Measurements from ENCODE around the gene DDX25. TPM values are rescaled to one million over a fixed set of nuclear protein-coding genes. Genes with fewer than 3 reads are reported as not detected.
"Not testable (repeated sequence)": the region's sequence is repeated elsewhere in the genome, so short reads cannot be mapped to it uniquely, and the experiment has no call there.

Gene DDX25
- total RNA-seq, 1 donor from 2014 or later = 2.2 TPM

- peak; percentile 37 for ATAC-seq
- intact Hi-C loops (cut with DNase I) = no loop called here
- no peak for DNase-seq (ENCODE audit: low spot score)
Observed at GRCh38 chr11:125902277-125902926, 1.9 kb upstream of the DDX25 start.

DNA sequence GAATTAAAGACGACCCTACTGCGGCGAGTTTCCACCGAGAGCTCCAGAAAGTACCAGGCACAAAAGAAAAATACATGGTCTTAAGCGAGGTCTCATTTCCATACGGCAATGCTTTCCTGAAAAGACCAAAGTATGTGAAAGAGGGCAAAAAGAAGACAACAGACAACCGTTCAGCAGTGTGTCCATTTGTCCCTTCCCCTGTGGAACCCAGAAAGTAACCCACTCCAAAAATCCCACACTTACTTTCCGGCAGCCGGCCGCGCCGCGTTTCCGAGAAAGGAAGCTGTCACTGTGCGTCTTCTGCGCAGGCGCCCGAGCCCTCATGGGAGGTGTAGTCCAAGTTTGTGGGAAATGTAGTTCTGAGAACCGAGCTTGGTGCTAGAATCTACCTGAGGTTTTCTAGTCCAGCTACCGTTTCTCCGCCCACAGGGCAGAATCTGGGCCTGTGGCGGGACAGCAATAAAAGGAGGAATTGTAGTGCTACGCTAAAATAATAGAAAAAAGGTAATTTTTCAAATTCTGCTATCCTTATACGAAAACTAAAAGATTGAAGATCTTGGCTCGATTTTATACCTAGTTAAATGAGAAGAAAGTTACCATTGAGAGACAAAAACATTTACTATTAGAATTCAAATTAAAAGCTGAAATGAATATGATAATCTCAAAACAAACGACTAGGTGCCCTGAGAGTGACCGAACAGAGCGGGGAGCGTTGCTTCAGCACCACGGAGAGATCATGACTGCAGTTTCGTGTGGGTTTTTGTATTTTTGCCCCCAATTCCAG is 1.2 kb upstream of the DDX25 start, which contains the start of gene PUS3:
TSS of gene PUS3 (minus strand) at position 280 of the 784 bp plus-strand sequence. CDS start 6,922 bp downstream, outside the sequence.
- ATAC-seq = peak; percentile 98
- peak; percentile 92 for DNase-seq (ENCODE audit: low spot score)
- intact Hi-C loops (cut with DNase I) = no loop called here

DNA sequence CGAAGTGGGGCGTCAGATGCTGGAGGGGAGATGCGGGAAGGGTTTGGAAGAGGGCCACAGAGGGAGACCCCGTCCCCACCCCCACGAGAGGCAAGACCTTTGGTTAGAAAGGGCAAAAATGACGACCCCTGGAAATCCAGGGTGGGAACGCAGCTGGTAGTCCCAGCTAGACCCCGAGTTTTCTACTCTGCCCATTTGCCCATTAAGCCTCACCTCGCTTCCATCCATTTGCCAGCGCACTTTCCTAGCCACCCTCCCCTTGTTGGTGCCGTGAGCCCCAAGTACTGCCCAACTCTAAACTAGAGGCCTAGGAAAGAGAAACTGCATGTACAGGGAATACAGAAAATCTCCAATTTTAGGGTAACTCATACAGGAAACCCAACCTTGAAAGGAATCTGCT is 370 bp downstream of the DDX25 start:
- DNase-seq (ENCODE audit: low spot score) = no peak
- ATAC-seq = no peak
- intact Hi-C loops (cut with DNase I) = no loop called here

- ATAC-seq (no peak), DNase-seq (ENCODE audit: low spot score) (no peak)
- intact Hi-C loops (cut with DNase I) = no loop called here
Observed at GRCh38 chr11:125910226-125910849, 6.0 kb downstream of the DDX25 start.

DNA sequence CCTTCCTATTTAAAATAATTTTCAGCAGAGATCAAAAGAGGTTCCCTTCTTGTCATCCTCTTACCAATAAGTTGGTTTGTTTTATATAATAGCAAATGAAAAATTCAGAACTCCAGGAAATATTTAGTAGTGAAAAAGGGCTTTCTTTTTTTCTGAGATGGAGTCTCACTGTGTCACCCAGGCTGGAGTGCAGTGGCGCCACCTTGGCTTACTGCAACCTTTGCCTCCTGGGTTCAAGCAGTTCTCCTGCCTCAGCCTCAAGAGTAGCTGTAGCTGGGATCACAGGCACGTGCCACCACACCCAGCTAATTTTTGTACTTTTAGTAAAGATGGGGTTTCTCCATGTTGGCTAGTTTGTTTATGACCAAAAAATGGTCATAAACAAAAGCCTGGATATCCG is 10.3 kb downstream of the DDX25 start:
- DNase-seq (ENCODE audit: low spot score); intact Hi-C loops (cut with DNase I); ATAC-seq: not testable (repeated sequence)

- intact Hi-C loops (cut with DNase I) = no loop called here
- DNase-seq (ENCODE audit: low spot score) (no peak), ATAC-seq (no peak)
Observed at GRCh38 chr11:125916683-125917347, 12.5 kb downstream of the DDX25 start.

GRCh38 chr11:125918140-125918840 is 14.0 kb downstream of the DDX25 start:
- intact Hi-C loops (cut with DNase I) = no loop called here
- ATAC-seq = no peak
- DNase-seq (ENCODE audit: low spot score) = no peak

GRCh38 chr11:125921042-125921441 is 16.7 kb downstream of the DDX25 start:
- intact Hi-C loops (cut with DNase I) = no loop called here
- no peak for ATAC-seq
- DNase-seq (ENCODE audit: low spot score) = no peak

DNA sequence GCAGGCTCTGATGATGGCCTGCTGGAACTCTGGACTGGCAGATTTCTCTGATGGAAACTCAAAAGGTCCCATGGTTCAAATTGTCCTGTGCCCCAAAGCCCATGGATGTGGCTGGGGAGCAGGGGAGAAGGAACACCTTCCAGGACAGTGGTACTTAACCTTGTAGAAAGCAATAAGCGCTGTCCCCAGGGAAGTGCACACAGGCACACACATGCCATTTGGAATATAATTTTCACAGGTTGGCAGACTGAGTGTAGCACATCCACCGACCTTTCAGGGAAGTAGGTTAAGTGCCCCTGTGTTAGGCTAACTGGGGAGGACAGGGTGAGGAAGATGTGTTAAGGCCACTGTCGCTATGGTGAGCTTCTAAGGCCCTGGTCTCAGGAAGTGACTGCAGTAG is 17.8 kb downstream of the DDX25 start:
- intact Hi-C loops (cut with DNase I) = no loop called here
- DNase-seq (ENCODE audit: low spot score) (no peak), ATAC-seq (peak; percentile 39)

DNA sequence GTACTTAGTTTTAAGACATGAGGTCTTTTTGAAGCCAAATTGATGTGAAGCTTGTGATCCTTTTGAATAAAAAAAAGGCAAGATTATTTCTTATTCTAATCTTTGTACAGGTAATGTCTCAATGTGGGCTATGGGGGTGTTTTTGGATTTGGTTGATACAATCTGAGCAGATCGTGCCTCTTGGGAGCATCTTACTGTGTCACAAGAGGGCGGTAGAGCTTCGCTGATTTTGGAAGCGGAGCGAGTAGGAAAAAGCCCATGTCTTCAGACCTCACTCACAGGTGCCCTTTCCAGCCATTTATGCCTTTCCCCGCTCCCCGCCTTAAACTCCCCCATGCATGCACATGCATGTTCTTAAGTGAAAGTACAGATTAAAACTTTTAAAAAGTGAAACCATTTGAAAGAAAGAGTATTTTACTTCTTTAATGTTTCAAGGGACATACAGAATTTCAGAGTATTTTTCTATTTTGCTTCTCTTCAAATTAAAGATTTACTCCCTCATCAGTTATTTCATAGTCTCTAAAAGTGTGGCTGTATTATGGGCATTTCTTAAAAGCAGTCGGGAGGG is 18.8 kb downstream of the DDX25 start:
- peak; percentile 82 for ATAC-seq
- intact Hi-C loops (cut with DNase I) = no loop called here
- peak; percentile 80 for DNase-seq (ENCODE audit: low spot score)

DNA sequence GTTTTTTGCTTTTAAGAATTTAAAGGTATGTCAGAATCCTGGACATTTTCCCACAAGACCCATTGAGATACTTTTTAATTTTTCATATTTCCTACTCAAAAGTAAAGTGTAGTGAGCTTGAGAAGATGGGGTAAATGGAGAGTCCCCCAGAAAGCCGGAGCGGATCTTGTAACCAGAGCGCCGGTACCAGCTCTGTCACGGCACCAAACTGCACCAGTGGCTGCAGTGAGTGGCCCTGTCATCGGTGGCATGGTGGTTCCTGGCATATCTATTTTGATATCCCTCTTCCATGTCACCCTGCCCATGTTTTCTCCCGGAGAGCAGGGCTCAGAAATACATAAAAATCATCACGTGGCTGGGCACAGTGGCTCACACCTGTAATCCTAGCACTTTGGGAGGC is 19.3 kb downstream of the DDX25 start:
- ATAC-seq = no peak
- intact Hi-C loops (cut with DNase I) = loop anchor here (2.0 kb wide), 1 partner anchor 267 kb away; no protein-coding TSS in a partner anchor
- DNase-seq (ENCODE audit: low spot score) = no peak

DNA sequence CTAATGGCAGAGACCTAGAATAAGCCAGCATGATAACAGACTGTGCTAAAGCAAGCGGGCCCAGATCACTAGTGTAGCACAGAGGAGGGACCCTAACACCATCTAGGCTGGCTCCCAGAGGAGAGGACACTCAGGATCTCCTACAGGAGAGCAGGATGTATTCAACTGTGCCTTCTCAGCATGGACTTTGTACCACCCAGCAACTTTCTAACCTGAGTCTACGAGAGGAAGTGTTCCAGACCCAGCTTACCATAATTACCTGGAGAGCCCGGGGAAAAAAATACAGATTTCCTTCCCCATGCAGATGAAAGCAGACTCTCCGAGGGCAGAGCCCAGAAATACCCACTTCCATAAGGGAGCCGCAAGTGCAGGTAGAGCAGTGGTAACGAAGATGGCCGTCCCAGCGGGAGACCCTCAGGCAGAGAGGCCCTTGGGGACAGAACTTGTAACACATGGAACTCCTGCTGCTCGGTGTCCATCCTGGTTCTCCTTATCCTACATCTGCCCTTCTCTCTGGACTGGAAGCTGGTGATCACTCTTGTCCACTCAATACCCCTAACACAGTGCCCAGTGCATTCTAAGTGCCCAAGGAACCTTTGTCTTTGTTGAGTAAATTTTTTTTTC is 20.2 kb downstream of the DDX25 start:
- intact Hi-C loops (cut with DNase I) = loop anchor here (2.0 kb wide), 1 partner anchor 266 kb away; no protein-coding TSS in a partner anchor
- ATAC-seq = no peak
- no peak for DNase-seq (ENCODE audit: low spot score)

DNA sequence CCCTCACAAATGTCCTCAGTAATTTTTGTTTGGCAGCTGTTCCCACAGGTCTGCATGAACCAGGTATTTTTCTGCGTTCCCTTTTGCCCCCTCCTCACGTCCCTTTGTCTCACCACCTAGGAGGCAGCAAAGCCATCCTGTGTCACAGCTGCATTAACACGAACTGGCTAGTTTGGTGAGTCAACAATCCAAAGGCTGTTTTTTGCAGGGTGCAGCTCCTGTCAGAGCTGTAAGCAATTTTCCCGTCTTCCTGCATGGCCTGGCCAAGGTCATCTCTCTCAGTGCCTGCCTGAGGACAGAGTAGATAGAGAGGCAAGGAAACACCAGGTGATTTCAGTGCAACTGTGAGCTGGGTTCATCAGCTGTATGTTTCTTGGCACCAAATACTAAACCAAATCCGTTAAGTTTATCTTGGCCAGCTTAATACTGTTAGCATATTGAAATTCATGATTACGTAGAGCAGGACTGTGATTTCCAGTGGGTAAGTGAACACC is 21.0 kb downstream of the DDX25 start:
- no peak for ATAC-seq
- DNase-seq (ENCODE audit: low spot score) = no peak
- intact Hi-C loops (cut with DNase I) = loop anchor here (2.0 kb wide), 1 partner anchor 266 kb away; no protein-coding TSS in a partner anchor

DNA sequence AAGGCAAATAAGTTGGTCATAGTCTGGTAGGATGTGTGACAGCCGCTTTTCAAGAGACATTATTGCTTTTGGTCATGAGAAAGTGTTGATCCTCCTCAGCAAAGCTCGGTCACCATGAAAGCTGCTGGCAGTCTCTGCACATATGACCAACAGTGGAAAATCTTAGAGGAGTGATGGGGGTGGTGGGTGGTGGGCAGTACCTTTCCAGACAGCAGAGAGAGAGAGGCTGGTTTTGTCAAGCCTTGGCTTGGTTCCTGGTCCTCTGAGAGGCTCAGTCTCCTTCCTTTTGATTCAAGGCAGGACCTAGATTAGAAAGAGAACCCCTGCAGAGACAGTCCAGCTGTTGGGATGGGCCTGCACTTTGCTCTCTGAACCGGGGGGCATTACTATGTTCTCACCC is 21.5 kb downstream of the DDX25 start:
- DNase-seq (ENCODE audit: low spot score) (no peak), ATAC-seq (no peak)
- intact Hi-C loops (cut with DNase I) = loop anchor here (2.0 kb wide), 1 partner anchor 265 kb away; no protein-coding TSS in a partner anchor

- intact Hi-C loops (cut with DNase I) = no loop called here
- DNase-seq (ENCODE audit: low spot score) (no peak), ATAC-seq (no peak)
Observed at GRCh38 chr11:125926682-125927081, 22.4 kb downstream of the DDX25 start.

GRCh38 chr11:125929445-125930075 is 25.3 kb downstream of the DDX25 start:
- intact Hi-C loops (cut with DNase I) = no loop called here
- ATAC-seq (no peak), DNase-seq (ENCODE audit: low spot score) (no peak)

- intact Hi-C loops (cut with DNase I) = no loop called here
- no peak for ATAC-seq
- no peak for DNase-seq (ENCODE audit: low spot score)
Observed at GRCh38 chr11:125930076-125930450, 25.8 kb downstream of the DDX25 start.
